Neural cell (in vitro differentiated cells): Measurements from ENCODE around the gene PHKG1.

Source experiments
- CTCF ChIP-seq: fragments of 450-650 bp; IDR thresholded peaks from 2 replicates; pipeline ENCODE4 v1.5.1; 2014; ENCODE audit warnings: antibody characterized with exemption, mild to moderate bottlenecking, moderate library complexity; ENCODE audit not compliant: poor library complexity, severe bottlenecking
- EZH2 ChIP-seq: fragments of 200-600, 300-800 bp; shearing (Covaris generic), sonication (generic); IDR thresholded peaks from 2 replicates; pipeline ENCODE4 v1.6.1; 2014; ENCODE audit warnings: antibody characterized with exemption, low read length, borderline replicate concordance, mild to moderate bottlenecking; ENCODE audit not compliant: insufficient read depth, poor library complexity, severe bottlenecking
- POLR2AphosphoS5 ChIP-seq: IDR thresholded peaks from 2 replicates; pipeline ENCODE4 v1.6.1; 2012
- SMC3 ChIP-seq: fragments of 450-650 bp; conservative IDR thresholded peaks from 2 replicates; pipeline ENCODE4 v1.6.1; 2014; ENCODE audit warnings: antibody characterized with exemption, mild to moderate bottlenecking, moderate library complexity; ENCODE audit not compliant: poor library complexity
- TAF1 ChIP-seq: IDR thresholded peaks from 2 replicates; pipeline ENCODE4 v1.6.1; 2012; ENCODE audit warnings: low read depth

GRCh38 chr7:56099653-56100052 lies 6.9 kb upstream of the PHKG1 start:
- TF ChIP-seq CTCF (no peak), POLR2AphosphoS5 (no peak), SMC3 (no peak), EZH2 (no peak), TAF1 (no peak)
